SK-N-SH (cell line): ENCODE results near the gene XXYLT1. TPM values are rescaled to one million over a fixed set of nuclear protein-coding genes. Genes with fewer than 3 reads are reported as not detected.

Experiments
- CTCF ChIA-PET: fragments of 300-600, 350-600 bp; formaldehyde crosslinking; extraction: SDS; loops from one replicate; lab custom pipeline; 2021; lab: Yijun Ruan, JAX
- POLR2A ChIA-PET: fragments of 350-600 bp; sonication (Branson Sonifier 250); formaldehyde crosslinking; extraction: SDS; loops from one replicate; lab custom pipeline; 2020; ENCODE audit warnings: antibody characterized with exemption, inconsistent platforms; lab: Yijun Ruan, JAX
- DNase-seq: peaks from one replicate; pipeline ENCODE4 v3.0.0; 2012
- H2AFZ ChIP-seq: fragments of 200-600 bp; sonication (generic); 2 replicates; pipeline ENCODE4 v1.8.1; 2016; ENCODE audit warnings: antibody characterized with exemption, mild to moderate bottlenecking, low read depth
- H3F3A ChIP-seq: fragments of 200-600 bp; sonication (generic); replicated peaks from 2 replicates; pipeline ENCODE3; 2016; ENCODE audit warnings: antibody characterized with exemption, mild to moderate bottlenecking; ENCODE audit not compliant: insufficient read depth
- H3K27ac ChIP-seq, 2 experiments: fragments of 200-500 bp in 1 of 2; fragments of 200-600 bp in 1 of 2; sonication (Bioruptor generic) in 1 of 2; sonication (generic), shearing (Covaris generic) in 1 of 2; 2 replicates each; pipeline versions ENCODE4 v1.5.1 to v1.6.1; 2014 to 2016; ENCODE audit warnings: low read depth in 2 of 2, inconsistent platforms in 1 of 2, low read length in 1 of 2, mild to moderate bottlenecking in 1 of 2, mixed read lengths in 1 of 2
- H3K27me3 ChIP-seq: fragments of 200-600 bp; sonication (generic), shearing (Covaris generic); 2 replicates; pipeline ENCODE4 v1.6.1; 2016; ENCODE audit warnings: mixed run types; ENCODE audit not compliant: insufficient read depth
- H3K36me3 ChIP-seq, 2 experiments: fragments of 200-500 bp in 1 of 2; fragments of 200-600 bp in 1 of 2; sonication (Bioruptor generic) in 1 of 2; sonication (generic) in 1 of 2; replicated peaks in 1 of 2; 2 replicates each; pipeline versions ENCODE3 to v1.5.1; 2014 to 2016; ENCODE audit warnings: low read length in 1 of 2, mild to moderate bottlenecking in 1 of 2; ENCODE audit not compliant: insufficient read depth in 2 of 2, control insufficient read depth in 1 of 2
- H3K4me1 ChIP-seq, 2 experiments: fragments of 200-500 bp in 1 of 2; fragments of 200-600 bp in 1 of 2; sonication (Bioruptor generic) in 1 of 2; sonication (generic), shearing (Covaris generic) in 1 of 2; 2 replicates each; pipeline versions ENCODE4 v1.5.1 to v1.6.1; 2014 to 2016; ENCODE audit warnings: low read depth in 1 of 2, low read length in 1 of 2, mixed run types in 1 of 2; ENCODE audit not compliant: insufficient read depth in 2 of 2, control insufficient read depth in 1 of 2
- H3K4me2 ChIP-seq: fragments of 200-600 bp; sonication (generic), shearing (Covaris generic); 2 replicates; pipeline ENCODE4 v1.6.1; 2017; ENCODE audit warnings: mixed run types
- H3K4me3 ChIP-seq, 2 experiments: fragments of 200-500 bp in 1 of 2; fragments of 200-600 bp in 1 of 2; sonication (Bioruptor generic) in 1 of 2; sonication (generic), shearing (Covaris generic) in 1 of 2; 2 replicates each; pipeline versions ENCODE4 v1.5.1 to v1.8.1; 2014 to 2016; ENCODE audit warnings: low read depth in 2 of 2, inconsistent platforms in 1 of 2, low read length in 1 of 2, mild to moderate bottlenecking in 1 of 2, mixed read lengths in 1 of 2, moderate library complexity in 1 of 2
- H3K79me2 ChIP-seq: fragments of 200-600 bp; sonication (generic); 2 replicates; pipeline ENCODE4 v1.8.1; 2017; ENCODE audit warnings: mild to moderate bottlenecking; ENCODE audit not compliant: insufficient read depth
- H3K9ac ChIP-seq: fragments of 200-600 bp; sonication (generic); 2 replicates; pipeline ENCODE4 v1.6.1; 2017; ENCODE audit warnings: mixed run types
- H3K9me2 ChIP-seq: fragments of 200-600 bp; sonication (generic); 2 replicates; pipeline ENCODE4 v1.6.1; 2017; ENCODE audit warnings: mixed run types
- H3K9me3 ChIP-seq: fragments of 200-600 bp; sonication (generic); 2 replicates; pipeline ENCODE4 v1.6.1; 2017; ENCODE audit warnings: mixed run types, mild to moderate bottlenecking, moderate library complexity
- H4K20me1 ChIP-seq: fragments of 200-600 bp; sonication (generic); 2 replicates; pipeline ENCODE4 v1.6.1; 2017; ENCODE audit warnings: mild to moderate bottlenecking, mixed run types; ENCODE audit not compliant: insufficient read depth
- CHD2 ChIP-seq: fragments of 150-350 bp; IDR thresholded peaks from 2 replicates; pipeline ENCODE4 v1.6.1; 2018; ENCODE audit warnings: low read length; ENCODE audit not compliant: partially characterized antibody
- CTCF ChIP-seq: fragments of 200-600 bp; sonication (generic); IDR thresholded peaks from 2 replicates; pipeline ENCODE4 v1.6.1; 2017; ENCODE audit warnings: antibody characterized with exemption, mild to moderate bottlenecking, moderate library complexity
- EP300 ChIP-seq, 2 experiments: IDR thresholded peaks; 2 replicates each; pipeline versions ENCODE4 v1.4.0 to v1.6.1; 2012; ENCODE audit warnings: borderline replicate concordance in 1 of 2, low read depth in 1 of 2, low read length in 1 of 2
- EZH2phosphoT487 ChIP-seq: fragments of 200-600 bp; sonication (generic); IDR thresholded peaks from 2 replicates; pipeline ENCODE4 v1.6.1; 2017; ENCODE audit warnings: low read depth, mixed run types, mild to moderate bottlenecking, antibody characterized with exemption, moderate library complexity, borderline replicate concordance
- FOSL2 ChIP-seq: IDR thresholded peaks from 2 replicates; pipeline ENCODE4 v1.4.0; 2012; ENCODE audit warnings: low read depth, mild to moderate bottlenecking, moderate library complexity, borderline replicate concordance
- FOXJ3 ChIP-seq: sonication (generic); formaldehyde crosslinking; IDR thresholded peaks from 2 replicates; pipeline ENCODE4 v1.5.1; 2020; ENCODE audit warnings: mild to moderate bottlenecking, missing genetic modification reagents
- GABPA ChIP-seq: IDR thresholded peaks from 2 replicates; pipeline ENCODE4 v1.4.0; 2012; ENCODE audit warnings: low read depth, mild to moderate bottlenecking
- GATA2 ChIP-seq: sonication (generic); formaldehyde crosslinking; IDR thresholded peaks from 2 replicates; pipeline ENCODE4 v1.5.0; 2020; ENCODE audit warnings: mild to moderate bottlenecking, missing genetic modification reagents
- IRF3 ChIP-seq: fragments of 150-350 bp; IDR thresholded peaks from 2 replicates; pipeline ENCODE4 v1.6.1; 2016; ENCODE audit warnings: mild to moderate bottlenecking, low read depth, low read length
- JUND ChIP-seq: IDR thresholded peaks from 2 replicates; pipeline ENCODE4 v1.4.0; 2012
- NFIC ChIP-seq: IDR thresholded peaks from 2 replicates; pipeline ENCODE4 v1.4.0; 2012; ENCODE audit warnings: borderline replicate concordance
- NRF1 ChIP-seq: IDR thresholded peaks from 2 replicates; pipeline ENCODE4 v1.6.1; 2012; ENCODE audit warnings: low read depth, mild to moderate bottlenecking, low read length
- PBX3 ChIP-seq: IDR thresholded peaks from 2 replicates; pipeline ENCODE4; 2012
- RCOR1 ChIP-seq: fragments of 150-350 bp; IDR thresholded peaks from 2 replicates; pipeline ENCODE4 v1.6.1; 2017; ENCODE audit warnings: antibody characterized with exemption, low read length
- SIN3A ChIP-seq: IDR thresholded peaks from 2 replicates; pipeline ENCODE4 v1.6.1; 2012; ENCODE audit warnings: low read depth, mild to moderate bottlenecking, low read length, moderate library complexity, borderline replicate concordance
- SMC3 ChIP-seq: IDR thresholded peaks from 2 replicates; pipeline ENCODE4 v1.6.1; 2012; ENCODE audit warnings: low read depth, low read length, improper control_type of control experiment
- TCF12 ChIP-seq: IDR thresholded peaks from 2 replicates; pipeline ENCODE4 v1.4.0; 2012
- TEAD4 ChIP-seq: IDR thresholded peaks from 2 replicates; pipeline ENCODE4 v1.4.0; 2012; ENCODE audit warnings: mild to moderate bottlenecking, borderline replicate concordance; ENCODE audit not compliant: insufficient read depth
- USF2 ChIP-seq: fragments of 150-350 bp; IDR thresholded peaks from 2 replicates; pipeline ENCODE4 v1.6.1; 2017; ENCODE audit warnings: antibody characterized with exemption, low read length, low read depth, borderline replicate concordance
- YY1 ChIP-seq: IDR thresholded peaks from 2 replicates; pipeline ENCODE4 v1.4.0; 2012; ENCODE audit warnings: low read depth, mild to moderate bottlenecking
- WGBS: methylation state at CpG from one replicate; pipeline ENCODE4 v1.1.6; 2017; ENCODE audit warnings: low lambda C conversion rate; 5-methylcytosine and 5-hydroxymethylcytosine counted together
- polyA plus RNA-seq, 3 experiments: library from polyadenylated mRNA; depleted of rRNA; stranded (reverse); fragments of >200 nt; gene quantifications; 2 replicates each; pipeline ENCODE4 v1.2.3, GENCODE V29; 2012
- TF ChIP-seq, protein P1 (sequence below): IDR thresholded peaks from 2 replicates; pipeline ENCODE4 v1.6.1; 2012; ENCODE audit warnings: mild to moderate bottlenecking, low read depth, low read length, moderate library complexity

Gene XXYLT1
- polyA plus RNA-seq, 1 of the 3 experiments (the other 2 are of a cell fraction): 22.6 TPM

GRCh38 chr3:195162033-195162669 lies 108.8 kb downstream of the XXYLT1 start (continued):
- TF ChIP-seq CHD2 (peak; percentile 13), IRF3 (no peak), YY1 (no peak), TEAD4 (no peak), SIN3A (no peak), PBX3 (no peak), TCF12 (no peak), RCOR1 (0 out of 2 replicates have a peak, but pooled peaks have one; percentile 30), GATA2 (peak; percentile 47; the same call in 1 of the 2 replicates), JUND (no peak)
- TF ChIP-seq, protein P1, sequence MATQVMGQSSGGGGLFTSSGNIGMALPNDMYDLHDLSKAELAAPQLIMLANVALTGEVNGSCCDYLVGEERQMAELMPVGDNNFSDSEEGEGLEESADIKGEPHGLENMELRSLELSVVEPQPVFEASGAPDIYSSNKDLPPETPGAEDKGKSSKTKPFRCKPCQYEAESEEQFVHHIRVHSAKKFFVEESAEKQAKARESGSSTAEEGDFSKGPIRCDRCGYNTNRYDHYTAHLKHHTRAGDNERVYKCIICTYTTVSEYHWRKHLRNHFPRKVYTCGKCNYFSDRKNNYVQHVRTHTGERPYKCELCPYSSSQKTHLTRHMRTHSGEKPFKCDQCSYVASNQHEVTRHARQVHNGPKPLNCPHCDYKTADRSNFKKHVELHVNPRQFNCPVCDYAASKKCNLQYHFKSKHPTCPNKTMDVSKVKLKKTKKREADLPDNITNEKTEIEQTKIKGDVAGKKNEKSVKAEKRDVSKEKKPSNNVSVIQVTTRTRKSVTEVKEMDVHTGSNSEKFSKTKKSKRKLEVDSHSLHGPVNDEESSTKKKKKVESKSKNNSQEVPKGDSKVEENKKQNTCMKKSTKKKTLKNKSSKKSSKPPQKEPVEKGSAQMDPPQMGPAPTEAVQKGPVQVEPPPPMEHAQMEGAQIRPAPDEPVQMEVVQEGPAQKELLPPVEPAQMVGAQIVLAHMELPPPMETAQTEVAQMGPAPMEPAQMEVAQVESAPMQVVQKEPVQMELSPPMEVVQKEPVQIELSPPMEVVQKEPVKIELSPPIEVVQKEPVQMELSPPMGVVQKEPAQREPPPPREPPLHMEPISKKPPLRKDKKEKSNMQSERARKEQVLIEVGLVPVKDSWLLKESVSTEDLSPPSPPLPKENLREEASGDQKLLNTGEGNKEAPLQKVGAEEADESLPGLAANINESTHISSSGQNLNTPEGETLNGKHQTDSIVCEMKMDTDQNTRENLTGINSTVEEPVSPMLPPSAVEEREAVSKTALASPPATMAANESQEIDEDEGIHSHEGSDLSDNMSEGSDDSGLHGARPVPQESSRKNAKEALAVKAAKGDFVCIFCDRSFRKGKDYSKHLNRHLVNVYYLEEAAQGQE: no peak

GRCh38 chr3:195160908-195161434 lies 110.0 kb downstream of the XXYLT1 start:
- POLR2A ChIA-PET: interaction anchor here (1.5 kb wide), 1 partner anchor 17 kb away, joined by 5 read pairs; no protein-coding TSS in a partner anchor
- no peaks in the 10 kb centered on the region for H3K27me3 ChIP-seq
- no peak for DNase-seq
- no peaks in the 10 kb centered on the region for H3K9me2 ChIP-seq
- peak overlapping the region; percentile 47; the same call in 1 of the 2 replicates for H3K4me2 ChIP-seq
- H3K9me3 ChIP-seq: no peaks in the 10 kb centered on the region
- H2AFZ ChIP-seq: no peak overlapping the region
- TF ChIP-seq CHD2: no peak
- TF ChIP-seq NRF1: no peak
- no peak for TF ChIP-seq CTCF
- TF ChIP-seq TEAD4: no peak
- TF ChIP-seq SIN3A: no peak
- no peak for TF ChIP-seq SMC3
- no peak for TF ChIP-seq NFIC
- TF ChIP-seq EP300 (IDR thresholded peaks at IDR 0.05; ENCODE audit: borderline replicate concordance in 1 of 2, low read depth in 1 of 2, low read length in 1 of 2): no peak
- no peak for TF ChIP-seq FOXJ3 (CRISPR knock-in tag)
- no peak for TF ChIP-seq EZH2phosphoT487
- TF ChIP-seq GABPA: no peak
- no peak for TF ChIP-seq TCF12
- no peak for TF ChIP-seq USF2
- TF ChIP-seq FOSL2: no peak
- peaks cover 0 to 2% of the 10 kb centered on the region in 2 experiments for H3K36me3 ChIP-seq
- CTCF ChIA-PET: interaction anchor here (0.6 kb wide), 1 partner anchor 11 kb away, joined by 3 read pairs; no protein-coding TSS in a partner anchor
- peaks cover 7% of the 10 kb centered on the region; the same call in 1 of the 2 replicates for H3K79me2 ChIP-seq
- no peak overlapping the region for H3K4me3 ChIP-seq
- H4K20me1 ChIP-seq: no peaks in the 10 kb centered on the region
- H3K9ac ChIP-seq: 0 out of 2 replicates have a peak overlapping the region, but pooled peaks have one; percentile 25
- peaks cover 5% of the 10 kb centered on the region for H3F3A ChIP-seq
- H3K4me1 ChIP-seq: peaks cover 19 to 62% of the 10 kb centered on the region in 2 experiments
- WGBS: 97% methylated on average over 10 of the region's 11 CpGs
- peak overlapping the region; percentile 62 to 70 for H3K27ac ChIP-seq
